ENCODE measurements around the gene ITM2C.
A peak's percentile ranks its signal among the peaks of the same experiment; 100 is the strongest.

Gene ITM2C

DNA sequence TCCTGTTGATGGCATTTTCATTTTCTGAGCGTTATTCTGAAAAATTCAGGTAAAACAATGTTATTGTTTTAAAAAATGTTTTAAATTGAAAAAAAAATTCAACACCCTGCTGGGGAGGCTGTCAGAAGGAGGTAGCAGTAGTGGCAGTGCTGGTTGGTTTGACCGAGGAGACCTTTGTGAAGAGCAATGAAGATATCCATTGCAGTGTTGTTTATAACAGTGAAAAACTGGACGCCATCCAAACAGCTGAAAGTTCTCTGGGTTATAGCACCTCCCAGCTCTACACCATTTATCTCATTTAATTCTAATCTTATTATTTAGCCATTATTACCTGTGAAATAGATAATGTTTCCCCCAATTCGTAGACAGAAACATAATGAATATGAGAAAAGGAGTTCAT, 12.6 kb upstream of the ITM2C start:
- DNase-seq (ENCODE audit: low read depth), result no peak

GRCh38 chr2:230861552-230862255, 3.0 kb upstream of the ITM2C start:
- no peak for DNase-seq (ENCODE audit: low read depth)

DNA sequence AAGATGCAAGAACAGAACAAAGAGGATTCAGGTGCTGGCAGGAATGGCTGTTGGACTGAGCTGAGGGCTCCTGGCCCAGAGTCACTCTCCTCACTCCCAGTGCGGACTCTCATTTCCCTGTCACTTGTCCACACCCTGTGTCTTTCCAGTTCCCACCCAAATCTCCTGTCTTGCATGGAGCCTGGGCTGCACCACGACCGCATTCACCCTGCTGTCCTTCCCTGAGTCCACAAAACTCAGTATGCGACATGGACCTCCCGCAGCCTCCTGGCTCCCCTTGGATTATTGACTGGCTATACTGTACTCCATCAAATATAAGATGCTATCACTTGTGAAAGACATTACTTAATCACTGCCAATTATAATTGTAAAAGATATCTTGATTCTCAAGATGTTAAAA, 2.5 kb upstream of the ITM2C start:
- DNase-seq (ENCODE audit: low read depth), result no peak

DNA sequence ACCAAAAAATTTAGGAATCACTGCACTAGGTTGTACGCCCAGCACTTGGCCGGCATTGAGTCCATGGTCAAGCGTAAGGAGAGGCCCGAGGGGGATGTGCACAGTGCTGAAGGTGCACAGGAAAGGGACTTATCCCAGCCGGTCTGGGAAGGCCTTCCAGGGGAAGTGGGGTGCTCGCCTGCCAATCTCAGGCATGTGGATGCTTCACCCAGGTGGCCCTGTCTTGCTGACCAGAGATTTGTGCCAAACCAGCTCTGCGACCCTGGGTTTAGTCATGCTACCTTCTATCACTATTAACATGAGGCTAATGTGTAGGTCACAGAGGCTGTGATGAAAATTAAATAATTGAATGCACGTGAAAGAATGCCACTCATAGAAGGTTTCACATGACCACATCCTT, 1.7 kb upstream of the ITM2C start:
- no peak for DNase-seq (ENCODE audit: low read depth)

DNA sequence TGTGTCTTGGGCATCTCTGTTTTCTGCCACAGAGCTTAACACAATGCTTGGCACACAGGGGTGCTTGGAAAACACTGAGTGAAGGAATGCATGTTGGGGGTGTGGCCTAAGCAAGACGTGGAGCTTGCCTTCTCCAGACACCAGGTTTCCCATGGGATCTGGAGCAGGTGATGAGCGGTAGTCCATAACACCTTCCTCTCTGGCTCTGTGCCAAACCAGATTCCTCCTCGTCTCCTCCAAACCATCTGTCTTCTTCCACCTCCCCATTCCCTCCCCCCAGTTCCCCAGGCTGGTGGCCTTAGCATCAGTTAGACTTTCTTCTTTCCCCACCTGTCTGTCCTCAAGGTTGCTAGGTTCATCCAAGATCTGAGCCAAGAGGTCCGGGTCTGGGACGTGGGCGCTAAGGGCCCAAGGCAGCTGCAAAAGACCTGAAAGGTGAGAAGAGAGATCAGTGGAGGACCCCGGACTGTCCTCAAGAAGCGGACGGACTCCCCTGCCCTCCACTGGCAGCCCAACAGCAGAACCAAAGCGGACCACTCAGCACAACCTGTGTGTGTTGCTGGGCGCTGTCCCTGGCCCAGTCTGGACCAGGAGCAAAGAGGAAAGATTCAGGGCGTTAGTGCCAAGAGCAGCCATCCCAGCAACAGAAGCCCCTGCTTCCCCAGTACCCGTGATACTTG, 1.2 kb upstream of the ITM2C start:
- no peak for DNase-seq (ENCODE audit: low read depth)

GRCh38 chr2:230864122-230864604, 579 bp upstream of the ITM2C start:
- DNase-seq (ENCODE audit: low read depth), result no peak

GRCh38 chr2:230865307-230865765, 594 bp downstream of the ITM2C start:
- peak; percentile 27 for DNase-seq (ENCODE audit: low read depth)

DNA sequence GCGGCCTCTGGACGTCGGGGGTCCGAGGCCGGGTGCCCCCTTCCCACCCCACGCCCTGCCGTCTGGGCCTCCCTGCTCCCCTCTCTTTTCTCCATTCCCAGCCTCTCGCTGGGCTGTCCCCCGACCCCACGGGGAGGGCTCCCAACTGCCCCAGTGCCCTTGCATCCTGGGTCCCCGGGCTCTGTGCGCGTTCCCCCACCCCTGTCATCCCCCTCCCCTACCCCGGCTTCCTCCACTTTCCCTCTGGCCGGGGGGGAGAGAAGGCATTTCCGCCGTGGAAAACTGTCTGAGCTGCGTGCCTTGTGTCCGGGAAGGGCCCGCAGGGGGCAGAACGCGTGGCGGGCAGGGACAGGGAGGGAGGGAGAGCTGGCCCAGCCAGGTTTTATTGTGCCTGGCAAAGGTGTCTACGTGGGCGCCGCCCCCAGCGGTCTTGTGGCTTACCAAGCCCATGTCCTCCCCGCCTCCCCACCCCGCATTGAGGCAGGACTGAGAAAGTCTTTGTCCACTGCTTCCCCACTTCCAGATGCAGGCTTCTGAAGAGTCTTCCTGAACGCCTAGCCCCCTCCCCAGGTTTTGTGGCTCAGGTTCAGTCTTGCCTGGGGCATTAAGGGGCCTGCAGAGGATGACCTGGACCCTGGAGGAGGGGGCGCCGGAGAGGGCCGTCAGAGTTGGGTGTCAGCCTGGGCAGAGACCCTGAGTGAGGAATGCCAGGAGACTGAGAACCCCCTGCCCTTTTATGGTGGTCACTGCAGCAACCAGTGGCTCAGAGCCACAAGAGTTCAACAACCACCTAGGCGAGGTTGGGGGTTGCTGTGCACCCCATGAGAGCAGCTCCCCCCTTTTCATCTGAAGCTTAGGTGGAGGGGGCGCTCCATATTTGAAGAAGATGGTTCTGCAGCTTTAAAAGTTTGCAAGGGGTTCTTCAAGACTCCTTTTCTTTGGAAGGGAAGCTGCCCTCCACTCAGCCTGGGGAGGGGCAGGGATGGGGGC, 1.3 kb downstream of the ITM2C start:
- DNase-seq (ENCODE audit: low read depth), result peak; percentile 39

GRCh38 chr2:230866756-230867523, 2.2 kb downstream of the ITM2C start:
- DNase-seq (ENCODE audit: low read depth), result peak; percentile 32

DNA sequence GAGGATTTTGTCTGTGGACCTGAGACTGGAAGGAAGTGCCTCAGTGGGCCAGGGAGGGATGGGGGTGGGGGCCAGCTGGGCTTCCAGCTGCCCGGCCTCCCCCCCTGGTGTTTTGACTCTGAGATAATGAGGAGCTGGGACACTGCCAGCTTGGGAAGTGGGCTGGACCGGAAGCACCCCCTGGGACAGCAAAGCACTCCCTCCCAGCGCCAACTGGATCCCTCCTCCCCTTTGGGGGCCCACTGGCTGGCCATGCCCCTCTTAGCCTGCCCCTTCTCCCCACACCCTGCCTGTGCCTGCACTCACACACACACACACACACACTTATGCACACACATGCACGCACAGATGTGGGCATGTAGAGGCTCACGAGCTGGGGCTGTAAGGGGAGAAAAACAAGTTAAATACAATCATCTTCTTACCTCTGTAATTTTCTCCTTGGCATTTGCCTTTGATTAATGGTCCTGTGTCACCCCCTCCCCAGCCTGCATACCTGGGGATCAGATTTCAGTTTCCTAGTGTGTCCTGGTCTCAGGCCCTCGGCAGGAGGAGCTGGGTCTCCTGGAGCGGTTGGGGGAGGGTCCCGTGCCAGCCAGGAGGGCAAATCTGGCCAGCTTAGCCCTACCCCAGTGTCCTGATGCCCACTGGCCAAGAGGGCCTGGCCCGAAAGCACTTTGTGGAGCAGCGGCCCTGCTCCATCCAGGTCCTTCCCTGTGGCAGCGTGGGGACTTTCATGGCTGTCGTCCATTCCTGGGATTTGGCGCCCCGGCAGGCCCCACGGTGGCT, 3.6 kb downstream of the ITM2C start:
- DNase-seq (ENCODE audit: low read depth), result no peak

DNA sequence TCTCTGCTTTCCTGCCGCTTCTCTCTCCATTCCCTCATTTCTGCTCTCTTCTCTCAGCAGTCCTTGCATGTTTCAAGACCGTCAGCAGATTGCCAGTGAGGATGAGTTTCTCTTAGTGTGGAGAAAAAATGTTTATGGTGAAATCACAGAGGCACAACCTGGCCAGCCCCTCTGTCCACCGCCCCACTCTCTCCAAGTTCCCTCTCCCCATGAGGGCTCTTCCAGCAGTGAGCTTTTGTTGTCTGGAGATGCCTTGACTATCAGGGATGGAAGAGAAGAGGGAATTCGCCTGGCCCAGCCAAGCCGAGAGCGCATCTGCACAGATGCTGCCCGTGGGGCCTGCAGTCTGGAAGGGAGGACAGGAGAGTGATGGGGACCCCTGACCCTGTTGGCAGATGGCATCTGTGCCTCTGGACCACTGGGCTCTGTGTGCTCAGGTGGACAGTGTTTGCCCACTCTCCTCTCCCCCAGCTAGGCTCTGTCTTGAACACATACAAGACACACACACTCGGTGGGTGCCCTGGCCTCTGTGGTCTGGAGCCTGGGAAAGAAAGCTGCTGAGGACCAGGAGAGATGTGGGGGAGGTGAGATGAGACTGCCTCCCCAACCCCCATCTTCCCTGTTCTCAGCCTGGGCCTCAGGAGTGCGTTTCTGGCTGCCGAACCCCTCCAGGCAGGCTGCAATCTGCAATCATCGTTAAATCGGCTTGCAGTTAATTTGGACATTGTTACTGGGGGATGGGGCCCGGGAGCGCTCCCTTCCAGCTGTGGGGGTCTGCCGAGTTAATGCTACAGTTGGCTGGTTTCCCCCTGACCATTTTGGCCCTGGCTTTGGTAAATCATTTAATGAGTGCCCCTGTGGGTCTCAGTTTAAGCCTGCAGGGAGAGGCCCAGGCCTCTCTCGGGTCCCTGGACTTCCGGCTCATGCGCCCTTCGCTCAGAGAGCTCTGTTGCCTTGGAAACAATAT, 4.5 kb downstream of the ITM2C start:
- DNase-seq (ENCODE audit: low read depth), result no peak

DNA sequence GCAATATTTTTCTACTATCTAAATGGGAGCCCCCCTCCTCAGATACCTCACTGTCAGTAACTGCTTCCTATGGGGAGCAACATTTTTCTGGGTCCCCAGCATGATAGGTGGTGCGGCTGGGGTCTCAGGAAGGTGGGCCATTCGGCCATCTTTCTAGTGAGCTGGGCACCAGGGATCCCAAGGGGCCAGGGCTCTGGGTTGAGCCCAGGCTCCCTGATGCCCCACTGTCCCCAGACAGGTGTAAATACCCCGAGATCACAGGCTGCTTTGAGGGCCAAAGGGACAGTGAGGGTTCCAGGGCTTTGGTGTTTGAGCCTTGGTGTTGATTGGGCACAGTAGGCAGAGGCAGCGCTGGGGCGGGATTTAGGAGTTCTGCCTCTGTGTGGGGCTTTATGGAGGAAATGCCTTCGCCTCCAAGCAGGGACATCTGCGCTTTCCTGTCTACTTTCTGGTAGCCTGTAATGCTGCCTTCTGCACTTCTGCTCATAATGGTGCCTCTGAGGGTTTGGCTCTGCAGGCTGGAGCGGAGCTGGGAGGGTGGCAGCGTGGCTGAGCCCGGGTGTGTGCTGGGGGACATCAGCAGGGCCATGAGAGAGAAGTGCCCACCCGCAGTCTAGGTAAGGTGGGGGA, 5.3 kb downstream of the ITM2C start:
- DNase-seq (ENCODE audit: low read depth), result no peak

- DNase-seq (ENCODE audit: low read depth), result no peak
These were observed 6.0 kb downstream of the ITM2C start for GRCh38 chr2:230870544-230871360.

- DNase-seq (ENCODE audit: low read depth), result no peak
These were observed 6.8 kb downstream of the ITM2C start for GRCh38 chr2:230871361-230872150.

- no peak for DNase-seq (ENCODE audit: low read depth)
These were observed 7.6 kb downstream of the ITM2C start for GRCh38 chr2:230872151-230872967.

GRCh38 chr2:230872968-230873660, 8.4 kb downstream of the ITM2C start:
- DNase-seq (ENCODE audit: low read depth), result no peak
